OCI-LY3 (cell line): ENCODE data around the gene CRELD2.

ENCODE experiments used
- EZH2phosphoT487 ChIP-seq: fragments of 200-600 bp; shearing (Covaris generic); IDR thresholded peaks from 2 replicates; pipeline ENCODE4 v1.6.1; 2018; ENCODE audit warnings: antibody characterized with exemption, mixed run types, low read depth
- TF ChIP-seq, protein P1 (sequence below): fragments of 200-600, 300-600 bp; sonication (generic); IDR thresholded peaks from 2 replicates; pipeline ENCODE4 v1.5.1; 2014; ENCODE audit warnings: antibody characterized with exemption, low read length, low read depth

DNA sequence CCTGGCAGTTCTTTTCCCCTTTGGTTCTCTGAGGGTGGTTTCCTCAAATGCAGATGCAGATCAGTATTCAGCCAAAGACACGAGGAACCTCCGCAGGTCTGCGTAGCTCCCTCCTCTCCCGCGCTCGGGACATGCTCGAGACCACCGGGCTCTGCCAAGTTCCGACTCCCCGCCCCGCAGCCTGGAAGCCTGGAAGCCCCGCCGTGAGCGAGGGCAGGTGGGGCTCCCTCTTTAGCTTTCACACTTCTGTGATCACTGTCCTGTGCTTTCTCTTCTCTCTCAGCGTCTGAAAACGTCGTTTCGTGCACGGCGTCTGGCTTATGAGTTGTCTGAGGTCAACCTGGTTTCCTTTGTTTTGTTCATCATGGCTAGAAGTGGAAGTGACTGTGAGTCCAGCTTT, 38.2 kb upstream of the CRELD2 start:
- TF ChIP-seq, protein P1, sequence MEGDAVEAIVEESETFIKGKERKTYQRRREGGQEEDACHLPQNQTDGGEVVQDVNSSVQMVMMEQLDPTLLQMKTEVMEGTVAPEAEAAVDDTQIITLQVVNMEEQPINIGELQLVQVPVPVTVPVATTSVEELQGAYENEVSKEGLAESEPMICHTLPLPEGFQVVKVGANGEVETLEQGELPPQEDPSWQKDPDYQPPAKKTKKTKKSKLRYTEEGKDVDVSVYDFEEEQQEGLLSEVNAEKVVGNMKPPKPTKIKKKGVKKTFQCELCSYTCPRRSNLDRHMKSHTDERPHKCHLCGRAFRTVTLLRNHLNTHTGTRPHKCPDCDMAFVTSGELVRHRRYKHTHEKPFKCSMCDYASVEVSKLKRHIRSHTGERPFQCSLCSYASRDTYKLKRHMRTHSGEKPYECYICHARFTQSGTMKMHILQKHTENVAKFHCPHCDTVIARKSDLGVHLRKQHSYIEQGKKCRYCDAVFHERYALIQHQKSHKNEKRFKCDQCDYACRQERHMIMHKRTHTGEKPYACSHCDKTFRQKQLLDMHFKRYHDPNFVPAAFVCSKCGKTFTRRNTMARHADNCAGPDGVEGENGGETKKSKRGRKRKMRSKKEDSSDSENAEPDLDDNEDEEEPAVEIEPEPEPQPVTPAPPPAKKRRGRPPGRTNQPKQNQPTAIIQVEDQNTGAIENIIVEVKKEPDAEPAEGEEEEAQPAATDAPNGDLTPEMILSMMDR = no peak
- TF ChIP-seq EZH2phosphoT487 = no peak
